Bone marrow (tissue), 2 donors: Measurements from ENCODE around the gene TMED10.
A peak's percentile ranks its signal among the peaks of the same experiment; 100 is the strongest.
"Not testable (repeated sequence)": the region's sequence is repeated elsewhere in the genome, so short reads cannot be mapped to it uniquely, and the experiment has no call there.

Experiments used
- DNase-seq, 2 donors: peaks; one replicate each; lab custom pipeline; 2025; lab: John Stamatoyannopoulos, UW

The TMED10 gene

GRCh38 chr14:75127474-75127820, 49.0 kb downstream of the TMED10 start:
- DNase-seq, result not testable (repeated sequence)

- DNase-seq, result peak; percentile 67 to 76
Observed at GRCh38 chr14:75126679-75127473, 49.5 kb downstream of the TMED10 start, which contains the start of gene NEK9. TSS of gene NEK9 (minus strand) at chr14:75127048. CDS start at chr14:75126921, 127 bp downstream.

GRCh38 chr14:75126121-75126544, 50.3 kb downstream of the TMED10 start:
- no peak for DNase-seq

GRCh38 chr14:75125617-75126016, 50.8 kb downstream of the TMED10 start:
- DNase-seq, result no peak

GRCh38 chr14:75123991-75124390, 52.4 kb downstream of the TMED10 start:
- peak in 1 of 2 donors; percentile 78 for DNase-seq

DNA sequence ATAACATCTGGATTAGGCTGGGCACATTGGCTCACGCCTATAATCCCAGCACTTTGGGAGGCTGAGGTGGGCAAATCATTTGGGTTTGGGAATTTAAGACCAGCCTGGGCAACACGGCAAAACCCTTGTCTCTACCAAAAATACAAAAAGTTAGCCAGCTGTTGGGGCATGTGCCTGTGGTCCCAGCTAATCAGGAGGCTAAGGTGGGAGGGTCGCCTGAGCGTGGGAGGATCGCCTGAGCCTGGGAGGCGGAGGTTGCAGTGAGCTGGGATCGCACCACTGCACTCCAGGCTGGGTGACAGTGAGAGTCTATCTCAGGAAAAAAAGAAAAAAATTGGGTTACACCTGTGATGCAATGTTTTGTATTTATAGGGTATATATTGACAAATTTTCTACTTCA, 54.9 kb downstream of the TMED10 start:
- no peak for DNase-seq

GRCh38 chr14:75120541-75121291, 55.7 kb downstream of the TMED10 start:
- peak in 1 of 2 donors; percentile 16 for DNase-seq

- DNase-seq, result no peak
Observed at GRCh38 chr14:75119056-75119455, 57.4 kb downstream of the TMED10 start.

GRCh38 chr14:75113932-75114539, 62.4 kb downstream of the TMED10 start:
- DNase-seq, result no peak

- no peak for DNase-seq
Observed at GRCh38 chr14:75109877-75110276, 66.5 kb downstream of the TMED10 start.

- DNase-seq, result no peak
Observed at GRCh38 chr14:75107186-75107585, 69.2 kb downstream of the TMED10 start.

DNA sequence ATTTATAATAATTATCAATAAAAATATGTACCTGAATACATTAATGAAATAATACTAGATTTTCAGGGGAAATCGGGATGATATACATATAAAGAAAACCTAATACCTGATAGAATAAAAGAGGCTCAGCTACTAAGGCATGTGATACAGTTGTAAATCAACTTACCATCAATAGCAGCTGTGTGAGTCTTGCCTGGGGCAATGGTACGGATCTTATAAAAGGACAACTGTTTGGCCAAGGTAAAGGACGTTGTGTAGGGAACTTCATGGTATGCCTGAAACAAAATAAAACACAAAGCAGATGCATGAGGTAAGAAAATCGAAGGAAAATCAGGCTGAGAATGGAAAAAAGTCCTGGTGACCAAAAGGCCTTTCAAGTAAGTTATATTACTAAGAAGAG, 74.9 kb downstream of the TMED10 start:
- no peak for DNase-seq

- DNase-seq, result no peak
Observed at GRCh38 chr14:75098682-75099081, 77.7 kb downstream of the TMED10 start.

GRCh38 chr14:75098212-75098611, 78.2 kb downstream of the TMED10 start:
- DNase-seq, result no peak

DNA sequence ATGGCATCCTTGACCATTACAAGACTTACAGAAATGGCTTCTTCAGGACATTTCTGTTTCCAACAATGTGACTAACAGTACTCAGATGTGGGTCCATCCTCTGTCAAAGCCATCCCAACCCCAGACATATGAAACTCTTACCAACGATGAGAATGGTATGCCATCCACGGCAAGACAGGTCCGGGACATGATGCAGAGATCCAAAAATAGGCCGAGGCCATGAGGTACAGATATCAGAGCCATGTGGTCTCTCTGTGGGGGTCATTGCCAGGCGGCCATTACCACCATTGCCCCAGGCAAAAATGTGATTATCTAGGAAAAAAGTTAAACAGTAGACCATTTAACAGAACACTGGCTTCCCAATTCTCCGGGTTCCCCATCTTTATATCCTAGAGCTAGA, 79.5 kb downstream of the TMED10 start:
- no peak for DNase-seq

DNA sequence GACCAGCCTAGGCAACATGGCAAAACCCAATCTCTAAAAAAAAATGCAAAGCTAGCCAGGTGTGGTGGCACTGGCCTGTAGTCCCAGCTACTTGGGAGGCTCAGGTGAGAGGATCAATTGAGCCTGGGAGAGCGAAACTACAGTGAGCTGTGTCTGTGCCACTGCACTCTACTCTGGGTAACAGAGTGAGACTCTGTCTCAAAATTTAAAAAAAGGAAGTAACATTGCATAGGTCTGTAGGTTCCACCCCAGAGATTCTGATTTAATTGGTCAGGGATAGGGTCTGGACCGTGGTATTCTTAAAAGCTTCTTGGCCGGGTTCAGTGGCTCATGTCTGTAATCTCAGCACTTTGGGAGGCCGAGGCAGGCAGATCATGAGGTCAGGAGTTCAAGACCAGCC, 80.7 kb downstream of the TMED10 start:
- DNase-seq, result no peak

GRCh38 chr14:75094896-75095295, 81.5 kb downstream of the TMED10 start:
- DNase-seq, result no peak

- no peak for DNase-seq
Observed at GRCh38 chr14:75092698-75093097, 83.7 kb downstream of the TMED10 start.

DNA sequence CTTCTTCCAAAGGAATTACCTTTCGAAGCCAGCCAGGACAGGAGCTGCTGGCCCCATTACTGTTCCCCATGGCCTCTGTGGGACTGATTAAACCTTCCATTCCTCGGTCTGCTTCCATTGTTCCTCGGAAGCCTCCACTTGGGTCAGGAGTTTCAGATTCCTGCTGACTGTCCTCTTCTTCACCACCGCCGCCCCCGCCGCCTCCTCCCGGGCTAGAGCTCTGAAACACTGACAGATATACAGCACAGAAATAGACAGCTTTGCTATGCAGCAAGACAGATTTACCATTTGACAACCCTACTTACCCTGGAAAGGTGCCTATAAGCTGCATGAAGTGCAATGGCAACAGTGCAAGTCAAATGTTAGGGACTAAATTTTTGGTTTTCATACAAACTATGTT, 85.2 kb downstream of the TMED10 start:
- DNase-seq, result no peak

- no peak for DNase-seq
Observed at GRCh38 chr14:75090353-75090752, 86.1 kb downstream of the TMED10 start.

GRCh38 chr14:75088566-75089373, 87.6 kb downstream of the TMED10 start:
- peak in 1 of 2 donors; percentile 24 for DNase-seq

GRCh38 chr14:75088153-75088552, 88.3 kb downstream of the TMED10 start:
- no peak for DNase-seq
